Renal pelvis (tissue), 3 donors: ENCODE measurements around the gene CRTAC1. TPM values are rescaled to one million over a fixed set of nuclear protein-coding genes. Genes with fewer than 3 reads are reported as not detected.

Experiments
- polyA plus RNA-seq, 3 donors: library from polyadenylated mRNA; unstranded; fragments of 120-200 nt; gene quantifications; one replicate each; pipeline ENCODE4 v1.2.1, GENCODE V29; 2013; ENCODE audit not compliant: insufficient read length in 3 of 3

CRTAC1 gene
- polyA plus RNA-seq, 3 donors: 23.0 to 43.8 (median 30.6) TPM

Other genes with a start within 250 kb of the CRTAC1 start
- gene GOLGA7B, start 180.8 kb downstream of the CRTAC1 start, polyA plus RNA-seq: 1 to 10 TPM in 1 of 3 donors, under 1 TPM in 2; 0.45 to 1.0 (median 0.48) TPM
- gene R3HCC1L, start 104.0 kb upstream of the CRTAC1 start, polyA plus RNA-seq: 10 to 100 TPM; 17.9 to 22.0 (median 19.7) TPM
- 1 to 10 TPM; 2.8 to 4.0 (median 3.7) TPM for gene LOXL4, start 237.6 kb upstream of the CRTAC1 start, polyA plus RNA-seq